Immature natural killer cell (primary cell): Measurements from ENCODE around the gene CHCHD3. TPM values are rescaled to one million over a fixed set of nuclear protein-coding genes. Genes with fewer than 3 reads are reported as not detected.

Experiments used
- DNase-seq, 3 donors: peaks; one replicate each; pipeline ENCODE4 v3.0.0; 2022; ENCODE audit warnings: mixed read lengths in 1 of 3
- H3K27ac Mint-ChIP-seq, 6 donors: one replicate each; pipeline ENCODE4 v1.8.0; 2020; ENCODE audit warnings: mixed read lengths in 6 of 6, mild to moderate bottlenecking in 5 of 6, inconsistent platforms in 4 of 6, moderate library complexity in 3 of 6
- H3K27me3 Mint-ChIP-seq, 3 donors: one replicate each; pipeline ENCODE4 v1.8.0; 2020 to 2021; ENCODE audit warnings: low read depth in 3 of 3, mild to moderate bottlenecking in 3 of 3, mixed read lengths in 3 of 3, moderate library complexity in 3 of 3, inconsistent platforms in 1 of 3
- H3K36me3 Mint-ChIP-seq, 3 donors: one replicate each; pipeline ENCODE4 v1.8.0; 2020; ENCODE audit warnings: mixed read lengths in 3 of 3, inconsistent platforms in 2 of 3, mild to moderate bottlenecking in 2 of 3
- H3K4me1 Mint-ChIP-seq, 2 donors: one replicate each; pipeline ENCODE4 v1.8.0; 2020; ENCODE audit warnings: inconsistent platforms in 2 of 2, mild to moderate bottlenecking in 2 of 2, mixed read lengths in 2 of 2, moderate library complexity in 1 of 2
- H3K4me3 Mint-ChIP-seq, 5 donors: one replicate each; pipeline ENCODE4 v1.8.0; 2020; ENCODE audit warnings: mild to moderate bottlenecking in 5 of 5, mixed read lengths in 5 of 5, inconsistent platforms in 3 of 5, moderate library complexity in 3 of 5
- H3K9me3 Mint-ChIP-seq, 6 donors: one replicate each; pipeline ENCODE4 v1.8.0; 2020; ENCODE audit warnings: mild to moderate bottlenecking in 6 of 6, mixed read lengths in 6 of 6, inconsistent platforms in 4 of 6, moderate library complexity in 3 of 6
- polyA plus RNA-seq, 3 donors: library from polyadenylated mRNA; unstranded; fragments of 300-500 nt; fragmentation: Illumina TruSeq; gene quantifications; one replicate each; pipeline ENCODE4 v1.2.3, GENCODE V29; 2021

The CHCHD3 gene
- polyA plus RNA-seq, 3 donors from 2014 or later: 57.8 to 65.9 (median 61.4) TPM

DNA sequence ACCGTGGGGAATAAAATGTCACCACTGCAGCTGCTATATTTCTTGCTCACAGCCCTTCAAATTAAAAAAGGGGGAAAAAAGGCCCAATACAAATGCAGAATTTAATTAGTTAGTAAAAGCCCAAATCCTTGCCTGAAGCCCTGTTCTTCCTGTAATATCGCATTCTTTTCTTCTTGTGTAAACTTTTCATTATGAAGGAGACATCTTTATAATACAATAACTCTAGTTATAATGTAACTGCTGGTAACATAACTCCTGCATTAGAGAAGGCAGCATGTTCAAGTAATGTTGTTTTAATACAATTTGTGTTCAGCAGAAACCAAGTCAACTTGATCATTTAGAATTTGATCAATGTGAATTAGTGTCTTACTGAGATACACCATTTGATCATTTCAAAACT is 250.9 kb downstream of the CHCHD3 start:
- DNase-seq: no peak
- Mint-ChIP-seq H3K4me1 (peaks cover 25 to 29% of the 10 kb centered on the region in 2 donors), H3K27me3 (peaks cover 0 to 2% (median 0%) of the 10 kb centered on the region in 3 donors), H3K27ac (no peak overlapping the region), H3K9me3 (no peaks in the 10 kb centered on the region), H3K36me3 (peaks cover 7 to 18% (median 16%) of the 10 kb centered on the region in 3 donors), H3K4me3 (no peak overlapping the region)

DNA sequence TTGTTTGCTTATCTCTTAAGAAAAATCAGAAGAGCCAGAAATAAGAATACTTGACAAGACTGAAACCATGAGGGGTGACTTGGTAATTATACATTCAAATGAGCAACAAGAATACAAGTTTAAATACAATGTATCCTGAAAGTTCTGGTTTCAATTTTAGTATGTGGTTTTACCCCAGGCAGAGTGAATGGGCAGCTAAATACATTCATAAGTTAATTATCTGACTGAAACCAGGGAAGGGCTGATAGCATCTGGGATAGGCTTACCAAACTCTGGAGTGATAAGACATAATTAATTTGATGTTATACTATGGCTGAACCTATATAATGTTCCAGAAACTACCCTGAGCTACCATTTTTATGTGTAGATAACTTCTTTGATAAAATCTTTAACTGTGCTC is 253.4 kb downstream of the CHCHD3 start:
- peaks cover 0 to 3% (median 2%) of the 10 kb centered on the region in 3 donors for H3K27me3 Mint-ChIP-seq
- no peak for DNase-seq
- peaks cover 7 to 20% (median 11%) of the 10 kb centered on the region in 3 donors for H3K36me3 Mint-ChIP-seq
- no peaks in the 10 kb centered on the region for H3K9me3 Mint-ChIP-seq
- H3K4me3 Mint-ChIP-seq: no peak overlapping the region
- no peak overlapping the region for H3K27ac Mint-ChIP-seq
- peaks cover 36 to 44% of the 10 kb centered on the region in 2 donors for H3K4me1 Mint-ChIP-seq

DNA sequence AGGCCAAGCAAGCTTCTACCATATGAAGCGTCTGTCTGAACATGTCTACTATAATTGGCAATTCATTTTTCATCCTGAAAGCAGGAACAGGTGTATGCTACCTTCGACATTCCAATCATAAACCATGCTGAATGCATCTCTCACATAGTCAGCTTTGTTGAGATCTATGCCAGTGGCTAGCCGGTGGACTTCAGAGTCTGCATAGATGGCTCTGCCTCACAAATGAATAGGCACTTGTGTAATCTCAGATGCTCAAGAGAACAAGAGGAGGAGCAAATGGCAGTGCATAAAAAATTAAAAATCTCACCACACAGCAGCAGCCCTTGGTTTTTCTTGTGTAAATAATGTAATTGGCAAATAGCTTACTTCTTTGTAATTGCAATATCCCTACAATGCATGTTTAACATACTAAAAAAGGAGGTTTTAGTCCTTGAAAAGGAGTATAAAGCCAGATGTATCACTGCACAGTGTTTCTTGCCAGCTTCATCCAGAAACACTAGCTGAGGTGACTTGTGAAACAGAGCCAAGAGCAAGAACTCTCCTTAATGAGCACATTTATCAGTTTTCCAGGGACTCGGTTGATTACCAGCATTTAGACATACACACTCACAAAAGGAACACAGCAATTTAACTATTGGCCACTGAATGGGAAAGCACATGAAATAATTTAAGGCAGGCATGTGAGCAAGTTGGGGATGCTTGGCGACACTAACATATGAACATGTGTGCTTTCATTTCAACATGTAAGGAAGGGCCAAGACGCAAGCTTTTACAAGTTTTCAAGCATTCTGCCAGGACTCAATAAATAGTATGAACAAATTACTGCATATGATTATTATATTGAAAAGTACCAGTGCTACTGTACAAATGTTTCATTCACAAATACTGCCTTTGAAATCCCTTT is 255.7 kb downstream of the CHCHD3 start:
- H3K4me3 Mint-ChIP-seq: no peak overlapping the region
- H3K4me1 Mint-ChIP-seq: peaks cover 36 to 44% of the 10 kb centered on the region in 2 donors
- H3K36me3 Mint-ChIP-seq: peaks cover 6 to 18% (median 9%) of the 10 kb centered on the region in 3 donors
- DNase-seq: no peak
- peak overlapping the region in 1 of 6 donors; percentile 7 for H3K27ac Mint-ChIP-seq
- no peaks in the 10 kb centered on the region for H3K9me3 Mint-ChIP-seq
- peaks cover 0 to 3% (median under 1%) of the 10 kb centered on the region in 3 donors for H3K27me3 Mint-ChIP-seq

DNA sequence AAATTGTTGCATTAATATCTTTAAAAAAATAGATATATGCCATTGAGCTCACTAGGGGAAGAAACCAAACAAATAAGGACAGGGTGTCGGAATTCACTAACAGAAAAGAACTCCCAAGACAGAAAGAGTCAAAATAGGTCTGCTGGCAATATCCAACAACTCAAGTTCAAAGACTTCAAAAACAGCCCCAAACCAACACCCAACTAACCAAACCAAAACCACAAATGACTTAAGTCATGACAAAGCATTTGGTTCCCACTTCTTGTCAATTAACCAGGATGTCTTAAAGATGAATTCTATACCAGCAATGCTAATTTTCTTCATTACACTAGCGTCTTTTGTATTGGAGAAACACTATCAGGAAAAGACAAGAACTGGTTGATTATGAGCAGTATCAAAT is 256.7 kb downstream of the CHCHD3 start:
- Mint-ChIP-seq H3K4me1 (peaks cover 36 to 41% of the 10 kb centered on the region in 2 donors), H3K4me3 (no peak overlapping the region), H3K9me3 (no peaks in the 10 kb centered on the region), H3K36me3 (peaks cover 4 to 11% (median 9%) of the 10 kb centered on the region in 3 donors), H3K27me3 (peaks cover 0 to 3% (median 0%) of the 10 kb centered on the region in 3 donors), H3K27ac (no peak overlapping the region)
- DNase-seq: no peak

DNA sequence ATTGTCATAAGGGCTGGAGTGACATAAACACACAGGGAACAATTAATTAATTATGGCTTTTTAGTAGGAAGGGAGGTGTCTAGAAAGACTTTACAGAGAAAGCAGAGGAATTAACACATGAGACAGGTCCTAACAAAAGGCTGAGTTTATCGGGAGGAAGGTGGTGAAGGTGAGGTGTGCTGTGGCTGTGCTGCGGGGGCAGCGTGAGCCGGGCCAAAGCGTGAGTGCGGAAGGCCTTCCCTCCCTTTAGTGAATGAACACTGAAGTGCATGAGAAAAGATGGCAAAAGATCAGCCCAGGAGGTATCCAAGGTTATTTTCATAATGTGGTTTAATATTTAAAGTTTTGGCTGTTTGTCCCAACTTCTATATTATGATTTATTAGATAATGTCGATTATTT is 262.2 kb downstream of the CHCHD3 start:
- DNase-seq: no peak
- Mint-ChIP-seq H3K27me3 (peaks cover 0 to 2% (median 0%) of the 10 kb centered on the region in 3 donors), H3K4me3 (no peak overlapping the region), H3K4me1 (peaks cover 2 to 8% of the 10 kb centered on the region in 2 donors), H3K27ac (peak overlapping the region in 1 of 6 donors; percentile 8), H3K9me3 (no peaks in the 10 kb centered on the region), H3K36me3 (peaks cover 1 to 12% (median 6%) of the 10 kb centered on the region in 3 donors)

DNA sequence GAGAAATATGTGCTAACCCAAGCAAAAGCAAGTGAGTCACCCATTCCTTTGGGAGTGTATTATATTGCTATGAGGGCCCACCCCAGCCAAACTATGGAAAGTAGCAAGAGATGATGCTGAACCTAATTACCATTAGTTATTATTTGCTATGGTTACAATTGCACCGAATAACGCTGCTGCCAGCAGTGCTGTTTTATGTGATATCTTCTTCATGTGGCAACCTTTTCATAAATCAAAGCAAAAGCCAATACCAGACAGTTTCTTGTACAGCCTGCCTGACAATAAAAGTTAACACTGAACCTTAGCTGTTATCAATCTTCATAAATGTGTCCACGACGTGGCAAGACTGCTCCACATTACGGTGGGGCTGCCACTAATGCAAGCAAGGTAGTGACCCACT is 263.9 kb downstream of the CHCHD3 start:
- H3K27ac Mint-ChIP-seq: no peak overlapping the region
- peaks cover 0 to 12% (median 5%) of the 10 kb centered on the region in 3 donors for H3K36me3 Mint-ChIP-seq
- H3K27me3 Mint-ChIP-seq: no peaks in the 10 kb centered on the region
- no peaks in the 10 kb centered on the region for H3K9me3 Mint-ChIP-seq
- no peak for DNase-seq
- H3K4me1 Mint-ChIP-seq: peaks cover 0 to 6% of the 10 kb centered on the region in 2 donors
- no peak overlapping the region for H3K4me3 Mint-ChIP-seq

DNA sequence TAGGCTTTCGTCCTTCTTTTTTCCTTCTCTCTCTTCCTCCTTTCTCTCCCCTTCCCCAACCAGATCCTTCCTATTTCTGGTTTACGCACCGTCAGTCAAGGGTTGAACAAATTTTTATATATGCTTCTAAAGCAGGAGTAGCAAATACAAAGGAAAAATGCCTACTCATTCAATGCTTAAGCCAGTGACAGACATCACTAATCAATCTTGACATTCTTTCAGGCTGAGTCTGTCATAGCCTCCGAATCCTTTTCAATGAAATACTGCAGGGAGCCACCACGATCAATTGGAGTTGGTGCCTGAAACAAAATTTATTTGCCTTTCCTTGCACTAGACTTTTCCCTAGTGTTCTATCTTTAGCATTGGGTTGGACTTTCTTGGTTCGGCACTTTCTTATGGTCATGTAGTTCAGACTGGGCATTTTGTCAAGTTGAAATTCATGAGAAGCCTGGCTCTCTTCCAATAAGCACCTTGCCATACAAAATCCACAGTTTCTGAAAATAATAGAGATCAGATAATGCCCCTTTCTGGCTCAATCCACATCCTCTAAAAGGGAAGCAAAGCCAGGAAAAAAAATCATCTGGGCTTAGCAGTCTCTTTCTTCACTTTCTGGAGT is 266.1 kb downstream of the CHCHD3 start:
- Mint-ChIP-seq H3K27ac (no peak overlapping the region), H3K36me3 (peaks cover 5 to 27% (median 17%) of the 10 kb centered on the region in 3 donors)

DNA sequence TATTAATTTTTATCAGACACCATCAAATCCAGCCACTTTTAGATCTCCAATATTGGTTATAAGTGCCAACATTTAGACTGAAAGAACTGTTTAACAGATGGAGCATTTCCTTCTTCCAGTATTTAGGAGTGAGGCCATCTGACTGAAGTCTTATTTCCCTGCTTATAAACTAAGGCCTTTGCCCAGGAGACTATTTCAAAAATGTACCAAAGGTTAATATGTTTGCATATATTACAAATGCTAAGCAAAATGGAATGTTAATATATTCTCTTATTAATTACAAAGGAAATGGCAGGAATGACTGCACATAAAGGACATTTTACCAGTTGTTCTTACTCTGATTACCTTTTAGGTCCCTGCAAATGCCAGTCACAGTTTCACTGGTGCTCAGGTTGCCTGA is 266.8 kb downstream of the CHCHD3 start:
- no peak for DNase-seq
- H3K27me3 Mint-ChIP-seq: peaks cover 0 to 2% (median 0%) of the 10 kb centered on the region in 3 donors
- no peak overlapping the region for H3K4me3 Mint-ChIP-seq
- no peaks in the 10 kb centered on the region for H3K9me3 Mint-ChIP-seq
- peaks cover 0 to 6% of the 10 kb centered on the region in 2 donors for H3K4me1 Mint-ChIP-seq
- peaks cover 5 to 29% (median 17%) of the 10 kb centered on the region in 3 donors for H3K36me3 Mint-ChIP-seq
- H3K27ac Mint-ChIP-seq: no peak overlapping the region

More for the DNA sequence above, 266.1 kb downstream of the CHCHD3 start:
- peaks cover 0 to 2% (median 0%) of the 10 kb centered on the region in 3 donors for H3K27me3 Mint-ChIP-seq
- H3K9me3 Mint-ChIP-seq: no peaks in the 10 kb centered on the region
- no peak for DNase-seq
- no peak overlapping the region for H3K4me3 Mint-ChIP-seq
- H3K4me1 Mint-ChIP-seq: peaks cover 0 to 6% of the 10 kb centered on the region in 2 donors

DNA sequence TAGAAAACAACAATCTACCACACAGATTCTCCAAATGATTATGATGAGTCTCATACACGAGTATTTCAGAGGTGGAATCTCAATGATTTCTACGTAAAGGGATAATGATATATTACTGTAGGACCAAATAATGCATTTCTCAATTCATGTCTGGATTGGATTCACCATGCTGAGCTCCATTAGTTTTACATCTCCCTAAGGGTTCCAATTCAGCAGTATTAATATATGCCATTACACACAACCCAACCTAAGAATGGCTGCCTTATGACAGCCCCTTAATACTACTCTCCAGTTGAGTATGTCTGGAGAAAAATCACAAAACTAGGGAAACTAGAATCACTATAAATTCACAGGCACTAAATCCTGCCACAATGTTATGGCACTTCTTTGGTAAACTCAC is 271.3 kb downstream of the CHCHD3 start:
- H3K27me3 Mint-ChIP-seq: peaks cover 0 to 2% (median 0%) of the 10 kb centered on the region in 3 donors
- H3K27ac Mint-ChIP-seq: no peak overlapping the region
- peaks cover 5 to 16% (median 13%) of the 10 kb centered on the region in 3 donors for H3K36me3 Mint-ChIP-seq
- no peak overlapping the region for H3K4me3 Mint-ChIP-seq
- DNase-seq: no peak
- peaks cover 6 to 12% of the 10 kb centered on the region in 2 donors for H3K4me1 Mint-ChIP-seq
- no peaks in the 10 kb centered on the region for H3K9me3 Mint-ChIP-seq

DNA sequence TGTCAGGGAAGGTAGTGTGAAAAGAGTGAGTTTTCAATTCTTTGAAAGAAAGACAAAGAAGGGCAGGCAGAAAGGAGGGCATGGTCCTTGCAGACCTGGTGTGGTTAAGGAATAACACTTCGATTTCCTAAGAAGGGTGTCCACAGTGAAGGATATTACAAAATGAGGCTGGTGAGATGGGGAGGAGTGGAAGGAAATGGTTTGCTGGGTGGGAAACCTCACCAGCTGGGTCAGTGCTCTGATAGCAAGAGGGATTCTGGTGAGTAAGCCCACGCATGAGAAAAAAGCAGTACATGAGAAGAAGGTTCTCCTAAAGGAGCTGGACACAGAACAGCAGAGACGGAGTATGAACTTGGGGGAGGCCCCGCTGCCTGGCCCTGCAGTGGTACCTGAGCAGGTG is 275.1 kb downstream of the CHCHD3 start:
- H3K27ac Mint-ChIP-seq: no peak overlapping the region
- H3K27me3 Mint-ChIP-seq: no peaks in the 10 kb centered on the region
- peaks cover 12 to 21% of the 10 kb centered on the region in 2 donors for H3K4me1 Mint-ChIP-seq
- no peak overlapping the region for H3K4me3 Mint-ChIP-seq
- no peaks in the 10 kb centered on the region for H3K9me3 Mint-ChIP-seq
- H3K36me3 Mint-ChIP-seq: peaks cover 0 to 10% (median 5%) of the 10 kb centered on the region in 3 donors
- DNase-seq: peak in 1 of 3 donors; percentile 3

DNA sequence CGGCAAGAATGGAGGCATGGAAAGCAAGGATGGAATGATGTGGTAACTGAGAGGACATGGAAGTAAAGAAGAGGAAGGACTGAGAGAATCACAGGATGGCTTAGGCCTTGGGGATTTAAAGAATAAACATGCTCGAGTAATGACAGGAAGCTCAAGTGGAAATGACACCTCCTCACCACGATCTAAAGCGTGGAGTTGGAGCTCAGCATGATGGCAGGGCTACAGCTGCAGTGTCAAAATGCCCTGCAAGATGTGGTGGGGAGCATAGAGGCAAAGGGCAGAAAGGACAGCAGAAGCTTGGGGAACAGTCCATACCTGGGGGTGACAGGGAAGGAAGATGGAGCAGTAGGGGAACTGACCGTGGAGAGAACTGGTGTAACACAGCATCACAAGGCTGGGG is 276.1 kb downstream of the CHCHD3 start:
- Mint-ChIP-seq H3K9me3 (no peaks in the 10 kb centered on the region), H3K27me3 (no peaks in the 10 kb centered on the region), H3K36me3 (peaks cover 0 to under 1% (median 0%) of the 10 kb centered on the region in 3 donors), H3K27ac (no peak overlapping the region), H3K4me3 (no peak overlapping the region), H3K4me1 (peaks cover 12 to 21% of the 10 kb centered on the region in 2 donors)
- peak; percentile 24 to 38 (median 27) for DNase-seq

DNA sequence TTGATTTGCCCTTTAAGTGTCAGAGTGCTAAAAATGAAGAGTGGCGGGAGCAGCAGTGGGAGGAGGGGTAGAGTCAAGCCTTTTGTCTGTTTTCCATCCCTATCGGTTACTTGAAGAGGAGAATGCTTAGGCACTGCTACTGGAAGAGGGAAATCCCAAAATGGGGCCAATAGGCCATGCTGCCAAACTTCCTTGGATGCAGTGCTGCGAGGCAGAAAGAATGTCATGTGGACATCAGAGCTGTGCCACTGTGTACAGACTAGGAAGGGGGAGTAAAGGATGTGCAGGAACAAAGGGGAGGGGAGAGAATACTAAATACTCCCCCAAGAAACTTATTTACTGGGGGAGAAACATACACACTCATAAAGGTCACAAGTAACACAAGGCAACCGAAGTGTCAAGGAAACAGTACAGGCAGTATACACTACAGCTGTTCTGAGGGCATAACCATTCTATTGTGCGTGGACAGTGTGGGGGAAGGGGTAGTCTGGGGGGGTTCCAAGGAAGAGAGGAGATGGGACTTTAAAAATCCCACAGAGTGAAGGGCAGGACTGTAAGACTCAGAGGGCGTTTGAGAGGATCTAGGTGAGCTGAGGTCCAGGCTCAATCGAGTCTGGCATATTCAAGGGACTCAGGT is 276.9 kb downstream of the CHCHD3 start:
- no peaks in the 10 kb centered on the region for H3K27me3 Mint-ChIP-seq
- peaks cover 12 to 21% of the 10 kb centered on the region in 2 donors for H3K4me1 Mint-ChIP-seq
- H3K9me3 Mint-ChIP-seq: no peaks in the 10 kb centered on the region
- H3K4me3 Mint-ChIP-seq: no peak overlapping the region
- no peak for DNase-seq
- H3K36me3 Mint-ChIP-seq: no peaks in the 10 kb centered on the region
- no peak overlapping the region for H3K27ac Mint-ChIP-seq

DNA sequence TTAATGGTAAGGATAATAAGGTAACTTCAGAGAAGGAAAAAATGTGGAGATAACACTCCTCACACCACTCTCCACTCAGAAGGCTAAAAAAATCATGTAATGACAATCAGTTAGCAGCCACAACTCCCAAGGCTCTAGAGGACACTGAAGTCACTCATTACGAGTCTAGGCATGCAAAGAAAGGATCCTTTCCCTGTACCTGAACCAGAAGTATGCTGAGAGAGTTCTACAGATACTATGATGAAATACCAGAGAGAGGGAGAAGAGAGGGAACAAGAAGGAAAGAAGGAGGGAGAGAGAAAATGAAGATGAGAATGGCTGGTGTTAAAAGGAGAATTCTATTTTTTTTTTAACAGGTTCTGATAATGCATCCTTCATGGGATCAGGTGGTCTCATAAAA is 281.4 kb downstream of the CHCHD3 start:
- no peak overlapping the region for H3K4me3 Mint-ChIP-seq
- no peak overlapping the region for H3K27ac Mint-ChIP-seq
- H3K36me3 Mint-ChIP-seq: peaks cover 6 to 16% (median 15%) of the 10 kb centered on the region in 3 donors
- H3K9me3 Mint-ChIP-seq: no peaks in the 10 kb centered on the region
- H3K27me3 Mint-ChIP-seq: peaks cover 0 to 2% (median 1%) of the 10 kb centered on the region in 3 donors
- peaks cover 6 to 10% of the 10 kb centered on the region in 2 donors for H3K4me1 Mint-ChIP-seq
- no peak for DNase-seq
